NB4 (cell line): ENCODE data around the gene AOAH.

Source experiments
- DNase-seq: peaks from one replicate; pipeline ENCODE4 v3.0.0; 2010; ENCODE audit warnings: low read depth
- H3K4me3 ChIP-seq: one replicate; pipeline ENCODE4 v1.5.1; 2011; ENCODE audit warnings: mild to moderate bottlenecking, low read depth, low read length, moderate library complexity
- MYC ChIP-seq: IDR thresholded peaks from 2 replicates; pipeline ENCODE4 v1.6.1; 2011; ENCODE audit warnings: low read depth, low read length
- POLR2A ChIP-seq: IDR thresholded peaks from 2 replicates; pipeline ENCODE4 v1.6.1; 2011; ENCODE audit warnings: mild to moderate bottlenecking; ENCODE audit not compliant: insufficient read length; ENCODE audit errors: extremely low read depth
- TF ChIP-seq, protein P1 (sequence below): IDR thresholded peaks from 2 replicates; pipeline ENCODE4 v1.6.1; 2011; ENCODE audit warnings: low read depth, low read length
- TF ChIP-seq, protein P2 (sequence below): IDR thresholded peaks from one replicate; pipeline ENCODE4 v1.5.1; 2012; ENCODE audit warnings: low read depth, low read length

Gene AOAH

DNA sequence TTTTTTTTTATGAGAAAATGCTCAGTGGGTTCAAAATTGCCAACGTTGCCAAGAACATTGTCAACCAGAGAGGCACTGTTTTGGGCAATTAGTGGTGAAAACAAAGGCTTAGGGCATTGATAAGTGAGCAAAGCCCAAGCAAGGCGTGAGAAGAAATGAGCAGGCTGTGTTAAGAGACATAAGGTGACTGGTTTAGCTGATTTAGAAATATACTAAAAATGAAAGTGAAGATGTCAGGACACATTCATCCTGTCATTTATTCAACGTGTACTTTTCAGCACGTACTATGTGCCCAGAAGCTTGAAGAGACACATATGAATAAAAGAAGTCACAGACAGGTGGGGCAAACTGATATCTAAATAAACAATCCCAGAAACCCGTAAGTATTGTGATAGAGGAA lies 31.8 kb downstream of the AOAH start:
- no peak for DNase-seq
- TF ChIP-seq, protein P1, sequence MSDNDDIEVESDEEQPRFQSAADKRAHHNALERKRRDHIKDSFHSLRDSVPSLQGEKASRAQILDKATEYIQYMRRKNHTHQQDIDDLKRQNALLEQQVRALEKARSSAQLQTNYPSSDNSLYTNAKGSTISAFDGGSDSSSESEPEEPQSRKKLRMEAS: no peak
- TF ChIP-seq, protein P2, sequence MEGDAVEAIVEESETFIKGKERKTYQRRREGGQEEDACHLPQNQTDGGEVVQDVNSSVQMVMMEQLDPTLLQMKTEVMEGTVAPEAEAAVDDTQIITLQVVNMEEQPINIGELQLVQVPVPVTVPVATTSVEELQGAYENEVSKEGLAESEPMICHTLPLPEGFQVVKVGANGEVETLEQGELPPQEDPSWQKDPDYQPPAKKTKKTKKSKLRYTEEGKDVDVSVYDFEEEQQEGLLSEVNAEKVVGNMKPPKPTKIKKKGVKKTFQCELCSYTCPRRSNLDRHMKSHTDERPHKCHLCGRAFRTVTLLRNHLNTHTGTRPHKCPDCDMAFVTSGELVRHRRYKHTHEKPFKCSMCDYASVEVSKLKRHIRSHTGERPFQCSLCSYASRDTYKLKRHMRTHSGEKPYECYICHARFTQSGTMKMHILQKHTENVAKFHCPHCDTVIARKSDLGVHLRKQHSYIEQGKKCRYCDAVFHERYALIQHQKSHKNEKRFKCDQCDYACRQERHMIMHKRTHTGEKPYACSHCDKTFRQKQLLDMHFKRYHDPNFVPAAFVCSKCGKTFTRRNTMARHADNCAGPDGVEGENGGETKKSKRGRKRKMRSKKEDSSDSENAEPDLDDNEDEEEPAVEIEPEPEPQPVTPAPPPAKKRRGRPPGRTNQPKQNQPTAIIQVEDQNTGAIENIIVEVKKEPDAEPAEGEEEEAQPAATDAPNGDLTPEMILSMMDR: no peak
- no peak for TF ChIP-seq MYC
- no peak for TF ChIP-seq POLR2A
- no peak overlapping the region for H3K4me3 ChIP-seq

DNA sequence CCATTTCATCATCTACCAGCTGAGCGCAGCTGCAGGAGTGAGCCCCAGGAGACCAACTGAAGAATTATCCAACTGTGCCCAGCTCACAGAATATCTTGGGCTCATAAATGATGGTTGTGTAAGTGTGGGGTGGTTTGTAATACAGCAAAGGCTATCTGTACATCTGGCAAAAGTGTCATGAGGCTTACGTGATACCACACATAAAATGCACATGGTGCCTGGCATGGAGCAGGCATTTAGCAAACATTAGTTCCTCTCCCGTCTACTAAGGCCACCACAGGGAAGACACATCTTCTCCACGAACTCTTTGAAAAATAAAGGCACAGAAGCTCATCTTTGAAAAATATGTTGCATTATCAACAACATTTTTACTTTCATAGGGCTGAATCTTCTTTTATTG lies 32.3 kb downstream of the AOAH start:
- peak; percentile 64 for DNase-seq
- no peak overlapping the region for H3K4me3 ChIP-seq
- TF ChIP-seq, protein P2: no peak
- TF ChIP-seq, protein P1: peak; percentile 79
- TF ChIP-seq MYC (peak; percentile 57), POLR2A (no peak)

DNA sequence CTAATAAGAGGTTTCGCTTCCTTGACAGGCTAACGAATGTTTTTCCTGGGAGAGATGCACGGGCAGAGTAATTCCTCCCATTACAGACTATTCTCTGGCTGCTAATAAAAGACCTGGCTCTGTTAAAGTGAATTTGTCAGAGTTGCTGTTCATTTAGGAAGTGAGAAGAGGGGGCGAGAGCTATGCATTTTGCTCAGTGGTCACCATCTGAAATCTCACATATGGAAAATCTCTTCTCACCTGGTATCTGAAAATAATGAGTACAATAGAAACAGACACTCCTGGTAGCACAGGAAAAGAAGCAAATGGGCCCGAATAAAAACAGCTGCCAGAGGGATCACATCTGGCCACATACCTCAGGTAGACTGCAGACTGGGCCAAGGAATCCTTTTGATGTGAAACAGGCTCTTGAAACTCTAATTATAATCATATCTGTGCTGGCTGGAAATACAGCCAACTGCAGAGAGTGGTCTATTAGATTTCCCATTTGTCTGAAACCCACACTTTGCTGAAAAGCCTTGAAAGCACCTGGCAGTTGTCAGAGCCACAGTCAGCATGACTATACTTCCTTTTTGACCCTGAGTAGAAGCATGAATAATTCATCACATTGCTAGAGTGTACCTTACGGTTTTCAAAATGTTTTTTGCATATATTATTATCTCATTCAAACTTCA lies 33.6 kb downstream of the AOAH start:
- no peak for DNase-seq
- H3K4me3 ChIP-seq: no peak overlapping the region
- no peak for TF ChIP-seq POLR2A
- TF ChIP-seq, protein P2: no peak
- TF ChIP-seq, protein P1: peak; percentile 34; the same call in 1 of the 2 replicates
- no peak for TF ChIP-seq MYC

DNA sequence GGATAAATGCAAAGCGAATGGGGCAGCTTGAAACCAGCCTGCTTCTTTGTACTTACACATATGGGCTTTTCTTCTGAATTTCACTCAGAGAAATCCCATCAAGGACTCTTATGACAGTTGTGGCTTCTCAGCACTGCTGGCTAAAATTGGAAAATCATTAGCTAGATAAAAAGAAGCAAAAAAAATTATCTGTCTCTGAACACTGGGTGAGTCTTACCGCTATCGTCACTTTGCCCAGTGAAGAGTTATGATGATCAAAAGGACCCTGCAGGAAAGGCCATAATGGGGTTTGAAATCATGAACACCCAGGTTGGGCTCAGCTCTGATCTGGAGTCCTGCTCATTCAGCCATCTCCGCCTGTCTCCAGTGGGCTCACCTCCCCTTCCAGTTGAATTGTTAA lies 34.3 kb downstream of the AOAH start:
- H3K4me3 ChIP-seq: no peak overlapping the region
- TF ChIP-seq, protein P2: no peak
- TF ChIP-seq POLR2A (no peak), MYC (no peak)
- TF ChIP-seq, protein P1: no peak
- DNase-seq: no peak

DNA sequence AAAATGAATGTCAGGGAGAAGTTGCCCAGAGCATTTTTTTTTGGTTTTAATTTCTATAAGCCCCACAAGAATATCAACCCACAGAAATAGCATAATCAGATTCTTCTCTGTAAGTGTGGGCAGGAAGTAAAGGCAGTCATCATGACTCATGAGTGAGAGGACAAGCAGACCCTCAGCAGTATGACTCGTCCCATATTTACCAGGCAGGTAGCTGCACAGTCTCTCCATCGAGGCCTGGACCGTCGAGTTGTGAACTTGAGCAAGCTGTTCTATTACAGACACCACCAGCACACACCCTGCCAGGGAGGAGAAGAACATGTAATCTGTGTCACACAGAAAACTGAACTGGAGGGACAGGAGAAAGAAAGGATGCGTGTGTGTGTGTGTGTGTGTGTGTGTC lies 37.8 kb downstream of the AOAH start:
- TF ChIP-seq, protein P2: no peak
- TF ChIP-seq POLR2A (no peak), MYC (no peak)
- TF ChIP-seq, protein P1: no peak
- no peak overlapping the region for H3K4me3 ChIP-seq
- DNase-seq: peak; percentile 78
